ENCODE data around the gene NKAIN1.
"Not testable (repeated sequence)": the region's sequence is repeated elsewhere in the genome, so short reads cannot be mapped to it uniquely, and the experiment has no call there.

The NKAIN1 gene

DNA sequence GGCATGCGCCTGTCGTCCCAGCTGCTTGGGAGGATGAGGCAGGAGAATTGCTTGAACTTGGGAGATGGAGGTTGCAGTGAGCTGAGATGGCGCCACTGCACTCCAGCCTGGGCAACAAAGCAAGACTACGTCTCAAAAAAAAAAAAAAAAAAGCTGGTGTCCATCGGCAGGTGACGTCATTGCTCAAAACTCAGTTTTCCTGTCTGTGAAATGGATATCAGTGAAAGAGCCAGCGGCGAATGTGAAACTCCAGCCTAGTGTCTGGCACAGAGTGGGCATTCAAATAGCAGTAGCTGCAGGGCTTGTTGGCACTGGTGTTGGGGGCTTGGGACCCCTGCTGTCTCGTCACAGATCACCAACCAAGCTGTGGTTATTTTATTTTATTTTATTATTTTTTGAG is 75.8 kb downstream of the NKAIN1 start:
- no peak overlapping the region for H3K4me3 ChIP-seq (ENCODE audit: low read length)
- DNase-seq (ENCODE audit: low read depth, low spot score): no peak

DNA sequence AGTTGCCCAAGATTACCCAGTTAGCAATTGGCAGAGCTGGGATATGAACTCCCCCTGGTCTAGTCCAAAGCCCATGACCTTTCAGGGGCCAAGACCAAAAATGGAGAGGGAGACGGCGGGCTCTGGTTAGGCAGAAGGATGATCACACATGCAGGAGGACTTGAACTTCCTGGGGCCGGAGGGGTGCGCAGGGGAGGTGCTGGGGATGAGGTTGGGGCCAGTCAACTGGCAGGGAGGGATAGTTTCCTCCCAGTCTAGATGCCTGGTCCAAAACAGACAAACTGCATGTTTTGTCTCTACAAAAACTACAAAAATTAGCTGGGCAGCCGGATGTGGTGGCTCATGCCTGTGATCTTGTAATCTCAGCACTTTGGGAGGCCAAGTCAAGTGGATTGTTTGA is 78.1 kb downstream of the NKAIN1 start:
- DNase-seq (ENCODE audit: low read depth, low spot score): no peak
- H3K4me3 ChIP-seq (ENCODE audit: low read length): no peak overlapping the region

DNA sequence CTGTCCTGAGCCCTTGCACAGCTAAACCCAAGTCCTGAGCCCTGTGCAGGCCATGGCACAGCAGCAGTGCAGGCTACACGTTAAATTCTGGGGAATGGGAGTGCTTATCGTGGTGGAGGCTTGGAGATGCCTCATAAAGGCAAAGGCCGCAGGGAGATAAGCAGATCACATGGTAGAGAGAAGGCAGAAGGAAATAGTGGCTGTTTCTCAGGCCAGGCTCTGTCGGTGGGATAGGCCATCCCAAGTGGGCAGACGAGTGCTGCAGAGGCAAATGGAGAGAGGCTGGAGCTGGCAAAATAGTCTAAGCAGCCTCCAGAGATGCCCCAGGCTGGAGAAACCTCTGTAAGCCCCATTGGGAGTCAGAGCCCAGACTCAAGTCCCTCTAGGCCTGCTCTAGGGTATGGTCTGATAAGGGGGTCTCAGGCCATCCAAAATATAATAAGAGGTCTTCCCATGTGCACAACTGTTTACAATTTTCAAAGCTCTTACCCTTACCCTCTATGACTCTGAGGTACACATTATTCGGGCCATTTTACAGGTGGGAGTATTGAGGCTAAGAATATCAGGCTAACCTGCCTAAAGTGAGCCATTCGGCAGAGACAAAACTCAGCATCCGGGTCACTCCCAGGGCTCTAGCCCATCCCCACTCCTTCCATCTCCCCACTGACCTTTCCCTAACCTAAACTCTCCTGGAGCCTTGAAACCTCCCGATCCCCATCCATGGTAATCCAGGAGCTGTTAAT is 79.6 kb downstream of the NKAIN1 start:
- DNase-seq (ENCODE audit: low read depth, low spot score): no peak
- H3K4me3 ChIP-seq (ENCODE audit: low read length): no peak overlapping the region

DNA sequence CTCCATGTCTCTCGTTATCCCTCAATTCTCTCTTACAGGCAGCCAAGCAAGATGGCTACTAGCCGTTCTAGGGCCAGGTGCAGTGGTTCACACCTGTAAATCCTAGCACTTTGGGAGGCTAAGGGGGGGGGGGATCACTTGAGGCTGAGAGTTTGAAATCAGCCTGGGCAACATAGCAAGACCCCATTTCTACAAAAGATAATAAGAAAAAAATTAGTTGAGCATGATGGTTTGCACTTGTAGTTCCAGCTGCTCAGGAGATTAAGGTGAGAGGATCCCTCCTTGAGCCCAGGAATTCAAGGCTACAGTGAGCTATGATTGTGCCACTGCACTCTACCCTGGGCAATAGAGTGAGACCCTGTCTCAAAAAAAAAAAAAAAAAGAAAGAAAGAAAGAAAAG is 80.4 kb downstream of the NKAIN1 start:
- DNase-seq (ENCODE audit: low read depth, low spot score): no peak
- H3K4me3 ChIP-seq (ENCODE audit: low read length): no peak overlapping the region

DNA sequence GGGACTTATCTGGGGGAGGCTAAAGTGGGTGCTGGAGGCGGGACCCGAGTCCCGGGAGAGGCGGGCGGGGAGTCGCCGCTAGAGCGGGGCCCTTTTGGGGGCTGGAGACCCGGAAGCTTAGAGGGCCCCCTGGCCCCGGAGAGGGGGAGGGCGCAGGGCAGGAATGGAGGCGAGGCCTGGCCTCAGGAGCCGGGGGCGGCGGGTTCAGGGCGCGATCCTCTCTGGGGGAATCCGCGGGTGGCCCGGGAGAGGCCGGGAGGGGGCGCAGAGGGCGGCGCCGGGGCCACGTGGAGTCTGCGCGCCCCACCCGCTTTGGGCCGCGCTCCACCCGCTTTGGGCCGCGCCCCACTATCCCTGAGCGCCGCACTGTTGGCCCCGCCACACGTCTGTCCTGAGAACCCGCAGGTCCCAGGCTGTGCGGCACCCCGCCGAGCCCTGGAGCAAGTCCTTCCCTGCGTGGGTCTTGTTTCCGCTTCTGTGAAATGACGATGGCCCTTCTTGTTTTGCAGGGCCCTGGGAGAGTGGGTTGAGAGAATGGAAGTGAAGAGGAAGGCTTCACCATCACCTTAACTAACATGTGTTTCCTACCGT is 84.4 kb downstream of the NKAIN1 start:
- DNase-seq (ENCODE audit: low read depth, low spot score): peak; percentile 52
- peak overlapping the region; percentile 73 for H3K4me3 ChIP-seq (ENCODE audit: low read length)

DNA sequence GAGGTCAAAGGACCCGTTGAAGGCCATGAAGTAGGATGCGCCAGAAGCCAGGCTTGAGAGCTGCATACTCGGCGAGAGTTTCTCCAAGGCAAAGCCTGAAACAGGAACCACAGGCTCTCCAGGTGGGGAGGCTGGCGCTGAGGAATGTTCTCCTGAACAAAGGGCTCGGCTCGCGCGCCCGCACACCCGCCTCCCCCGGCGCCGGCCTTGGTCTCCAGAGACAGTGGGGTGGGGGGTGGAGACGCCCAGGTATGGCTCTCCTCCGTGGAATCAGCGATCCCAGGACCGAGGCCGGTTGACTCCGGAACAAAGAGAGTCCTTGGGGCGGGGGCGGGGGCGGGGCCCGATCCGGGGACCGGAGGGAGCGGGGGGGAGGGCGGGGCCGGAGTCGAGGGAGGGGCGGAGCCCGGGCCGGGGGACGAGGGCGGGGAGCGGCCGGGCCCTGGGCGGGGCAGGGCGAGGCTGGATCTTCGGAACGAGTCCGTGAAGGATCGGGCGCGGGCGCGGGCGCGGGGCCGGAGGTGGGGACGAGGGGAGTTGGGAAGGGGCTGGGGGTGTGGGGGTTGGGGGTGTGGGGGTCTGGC is 85.0 kb downstream of the NKAIN1 start:
- DNase-seq (ENCODE audit: low read depth, low spot score): peak; percentile 46
- H3K4me3 ChIP-seq (ENCODE audit: low read length): peak overlapping the region; percentile 73

DNA sequence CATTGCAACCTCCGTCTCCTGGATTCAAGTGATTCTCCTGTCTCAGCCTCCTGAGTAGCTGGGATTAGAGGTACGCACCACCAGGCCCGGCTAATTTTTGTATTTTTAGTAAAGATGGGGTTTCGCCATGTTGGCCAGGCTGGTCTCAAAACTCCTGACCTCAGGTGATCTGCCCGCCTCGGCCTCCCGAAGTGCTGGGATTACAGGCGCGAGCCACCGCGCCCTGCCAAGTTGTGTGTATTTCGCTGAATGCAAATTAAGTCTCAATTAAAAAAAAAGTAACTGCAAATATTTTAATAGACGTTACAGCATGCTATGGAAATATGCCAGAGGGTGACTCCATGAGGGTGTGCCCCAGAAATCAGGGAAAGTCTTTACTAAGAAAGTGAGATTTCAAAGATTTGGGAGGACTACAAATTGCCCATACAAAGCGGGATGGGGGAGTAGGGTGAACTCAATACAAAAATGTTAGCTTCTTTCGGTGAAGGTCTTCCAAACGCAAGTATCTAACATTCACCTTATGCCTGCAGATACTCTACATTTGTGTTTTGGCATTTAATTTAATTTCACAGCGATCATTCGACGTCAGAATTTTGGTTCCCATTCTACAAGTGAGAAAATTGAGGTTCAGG is 85.6 kb downstream of the NKAIN1 start:
- H3K4me3 ChIP-seq (ENCODE audit: low read length): peak overlapping the region; percentile 43
- no peak for DNase-seq (ENCODE audit: low read depth, low spot score)

DNA sequence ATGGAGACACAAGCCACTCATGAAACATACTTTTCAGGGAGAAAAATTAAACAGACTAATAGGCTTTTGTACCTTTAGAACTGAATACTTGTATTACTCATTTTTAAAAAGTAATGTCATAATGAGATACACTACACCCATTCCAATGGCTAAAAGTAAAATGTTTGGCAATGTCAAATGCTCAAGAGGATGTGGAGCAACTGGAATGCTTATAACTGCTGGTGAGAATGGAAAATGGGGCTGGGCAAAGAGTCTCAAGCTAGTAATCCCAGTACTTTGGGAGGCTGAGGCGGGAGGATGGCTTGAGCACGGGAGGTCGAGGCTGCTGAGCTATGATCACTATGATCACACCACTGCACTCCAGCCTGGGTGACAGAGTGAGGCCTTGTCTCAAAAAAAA is 86.3 kb downstream of the NKAIN1 start:
- H3K4me3 ChIP-seq (ENCODE audit: low read length): no peak overlapping the region
- DNase-seq (ENCODE audit: low read depth, low spot score): no peak

DNA sequence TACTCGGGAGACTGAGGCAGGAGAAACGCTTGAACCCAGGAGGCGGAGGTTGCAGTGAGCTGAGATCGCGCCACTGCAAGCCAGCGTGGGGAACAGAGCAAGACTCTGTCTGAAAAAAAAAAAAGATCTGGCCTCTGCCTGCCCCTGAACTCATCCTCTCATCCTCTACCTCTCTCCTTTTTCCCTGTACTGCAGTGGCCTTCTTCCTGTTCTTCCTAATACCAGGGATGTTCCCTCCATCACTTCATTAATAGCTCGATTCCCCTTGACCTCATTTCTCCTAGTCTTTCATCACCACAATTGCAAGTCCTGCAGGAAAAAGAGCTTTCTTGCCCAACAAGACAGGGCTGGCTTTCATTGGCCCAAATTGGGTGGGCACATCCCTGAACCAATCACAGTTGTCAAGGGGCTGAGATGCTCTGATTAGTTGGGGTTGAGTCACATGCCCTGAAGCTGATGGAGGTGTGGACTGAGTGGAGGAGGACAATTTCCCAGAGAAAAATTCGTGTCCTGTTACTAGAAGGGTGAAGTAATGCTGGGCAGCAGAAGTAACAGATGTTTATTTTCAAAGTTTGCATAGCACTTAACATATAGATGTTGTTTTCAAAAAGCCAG is 87.4 kb downstream of the NKAIN1 start:
- H3K4me3 ChIP-seq (ENCODE audit: low read length): no peak overlapping the region
- peak; percentile 28 for DNase-seq (ENCODE audit: low read depth, low spot score)

DNA sequence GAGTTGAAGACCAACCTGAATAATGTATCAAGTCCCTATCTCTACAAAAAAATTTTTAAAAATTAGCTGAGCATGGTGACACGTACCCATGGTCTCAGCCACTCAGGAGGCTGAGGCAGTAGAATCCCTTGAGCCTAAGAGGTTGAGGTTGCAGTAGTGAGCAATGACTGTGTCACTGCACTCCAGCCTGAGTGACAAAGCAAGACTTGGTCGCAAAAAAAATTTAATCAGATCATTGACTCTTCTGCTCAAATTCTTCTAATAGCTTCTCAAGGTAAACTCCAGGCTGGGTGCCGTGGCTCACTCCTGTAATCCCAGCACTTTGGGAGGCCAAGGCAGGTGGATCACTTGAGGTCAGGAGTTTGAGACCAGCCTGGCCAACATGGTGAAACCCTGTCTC is 88.3 kb downstream of the NKAIN1 start:
- no peak for DNase-seq (ENCODE audit: low read depth, low spot score)
- no peak overlapping the region for H3K4me3 ChIP-seq (ENCODE audit: low read length)

DNA sequence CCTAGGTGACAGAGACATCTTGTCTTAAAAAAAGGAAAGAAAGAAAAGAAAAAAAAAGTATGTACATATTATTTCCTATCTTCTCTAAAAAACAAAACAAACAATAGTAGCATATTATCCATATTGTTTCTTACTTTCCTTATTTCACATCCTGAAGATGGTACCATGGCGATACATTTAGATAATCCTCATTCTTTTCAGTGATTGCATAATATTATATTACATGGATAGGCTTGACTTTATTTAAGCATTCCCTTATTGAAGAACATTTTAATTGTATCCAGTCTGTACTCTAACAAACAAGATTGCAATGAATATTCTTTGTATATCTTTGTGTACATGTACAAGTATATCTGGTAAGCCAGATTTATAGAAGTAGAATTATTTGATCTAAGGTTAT is 91.3 kb downstream of the NKAIN1 start:
- no peak overlapping the region for H3K4me3 ChIP-seq (ENCODE audit: low read length)

DNA sequence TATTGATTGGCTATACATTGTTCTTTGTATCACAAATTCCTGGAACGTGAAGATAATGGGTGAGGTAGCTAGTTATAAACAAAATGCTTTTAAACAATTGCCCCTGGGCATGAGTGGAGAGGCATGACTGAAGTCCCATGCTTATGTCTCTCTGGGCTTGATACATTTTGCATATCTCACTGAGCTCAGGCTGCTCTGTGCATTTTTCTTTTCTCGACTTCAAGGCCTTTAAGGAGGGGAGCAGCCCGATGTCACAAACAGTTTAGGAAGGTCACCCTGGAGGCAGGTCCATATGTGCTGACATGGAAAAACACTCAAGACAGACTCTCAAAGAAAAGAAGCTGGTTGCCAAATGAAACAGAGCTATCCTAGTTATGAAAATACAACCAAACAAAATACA is 94.0 kb downstream of the NKAIN1 start:
- H3K4me3 ChIP-seq (ENCODE audit: low read length): no peak overlapping the region
- no peak for DNase-seq (ENCODE audit: low read depth, low spot score)

More for the DNA sequence above, 91.3 kb downstream of the NKAIN1 start:
- DNase-seq (ENCODE audit: low read depth, low spot score): no peak

DNA sequence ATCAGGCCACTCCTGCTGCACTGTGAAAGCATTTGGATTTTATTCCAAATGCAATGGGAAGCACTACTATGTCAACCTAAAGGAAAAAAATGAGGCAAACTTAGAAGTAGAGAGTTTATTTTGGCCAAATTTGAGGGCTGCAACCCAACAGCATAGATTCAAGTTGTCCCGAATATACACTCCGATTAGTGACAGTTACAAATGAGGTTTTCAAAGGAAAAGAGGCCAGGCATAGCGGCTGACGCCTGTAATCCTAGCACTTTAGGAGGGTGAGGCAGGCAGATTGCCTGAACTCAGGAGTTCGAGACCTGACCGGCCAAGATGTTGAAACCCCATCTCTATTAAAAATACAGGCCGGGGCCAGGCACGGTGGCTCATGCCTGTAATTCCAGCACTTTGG is 95.2 kb downstream of the NKAIN1 start:
- no peak for DNase-seq (ENCODE audit: low read depth, low spot score)
- H3K4me3 ChIP-seq (ENCODE audit: low read length): no peak overlapping the region

DNA sequence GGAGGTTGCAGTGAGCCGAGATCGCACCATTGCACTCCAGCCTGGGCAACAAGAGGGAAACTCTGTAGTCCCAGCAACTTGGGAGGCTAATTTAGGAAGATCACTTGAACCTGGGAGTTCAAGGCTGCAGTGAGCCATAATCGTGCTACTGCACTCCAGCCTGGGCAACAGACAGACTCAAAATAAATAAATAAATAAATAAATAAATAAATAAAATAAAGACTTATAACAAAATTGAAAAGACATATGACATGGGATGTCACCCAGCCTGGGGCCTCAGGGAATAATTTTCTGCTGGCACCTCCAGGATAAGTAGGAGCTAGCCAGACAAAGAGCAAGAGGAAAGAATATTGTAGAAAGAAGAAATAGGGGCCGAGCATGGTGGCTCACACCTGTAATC is 96.2 kb downstream of the NKAIN1 start:
- no peak overlapping the region for H3K4me3 ChIP-seq (ENCODE audit: low read length)
- DNase-seq (ENCODE audit: low read depth, low spot score): no peak

DNA sequence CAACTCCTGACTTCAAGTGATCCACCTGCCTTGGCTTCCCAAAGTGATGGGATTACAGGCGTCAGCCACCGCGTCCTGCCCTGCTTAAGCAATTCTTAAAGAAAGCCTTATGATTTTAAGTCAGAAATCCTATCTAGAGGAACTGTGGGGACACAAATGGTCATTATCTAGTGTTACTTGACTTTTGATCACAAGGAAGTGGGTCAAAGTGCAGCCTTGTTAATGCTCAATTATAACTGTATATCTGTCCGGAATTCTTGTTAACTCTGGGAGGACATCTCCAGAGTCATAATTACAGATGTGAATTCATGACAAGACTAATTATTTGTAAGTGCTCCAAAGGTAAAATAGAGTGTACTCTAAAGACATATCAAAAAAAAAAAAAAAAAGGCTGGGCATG is 97.3 kb downstream of the NKAIN1 start:
- no peak for DNase-seq (ENCODE audit: low read depth, low spot score)
- no peak overlapping the region for H3K4me3 ChIP-seq (ENCODE audit: low read length)

DNA sequence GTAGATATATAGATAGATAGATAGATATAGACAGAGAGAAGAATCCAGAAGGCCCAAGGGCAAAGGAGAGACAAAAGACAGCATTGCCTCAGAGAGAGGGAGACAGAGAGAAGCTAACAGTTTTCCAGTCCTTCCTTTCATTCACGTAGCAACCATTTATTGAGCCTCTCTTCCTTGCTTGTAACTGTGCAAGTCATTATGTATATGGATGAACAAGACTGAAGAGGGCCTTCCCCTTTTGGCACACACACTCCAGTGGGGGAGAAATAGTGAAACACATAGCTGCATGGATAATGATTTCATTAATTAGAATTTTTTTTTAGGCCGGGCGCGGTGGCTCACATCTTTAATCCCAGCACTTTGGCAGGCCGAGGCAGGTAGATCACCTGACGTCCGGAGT is 99.4 kb downstream of the NKAIN1 start:
- H3K4me3 ChIP-seq (ENCODE audit: low read length): no peak overlapping the region
- DNase-seq (ENCODE audit: low read depth, low spot score): no peak

DNA sequence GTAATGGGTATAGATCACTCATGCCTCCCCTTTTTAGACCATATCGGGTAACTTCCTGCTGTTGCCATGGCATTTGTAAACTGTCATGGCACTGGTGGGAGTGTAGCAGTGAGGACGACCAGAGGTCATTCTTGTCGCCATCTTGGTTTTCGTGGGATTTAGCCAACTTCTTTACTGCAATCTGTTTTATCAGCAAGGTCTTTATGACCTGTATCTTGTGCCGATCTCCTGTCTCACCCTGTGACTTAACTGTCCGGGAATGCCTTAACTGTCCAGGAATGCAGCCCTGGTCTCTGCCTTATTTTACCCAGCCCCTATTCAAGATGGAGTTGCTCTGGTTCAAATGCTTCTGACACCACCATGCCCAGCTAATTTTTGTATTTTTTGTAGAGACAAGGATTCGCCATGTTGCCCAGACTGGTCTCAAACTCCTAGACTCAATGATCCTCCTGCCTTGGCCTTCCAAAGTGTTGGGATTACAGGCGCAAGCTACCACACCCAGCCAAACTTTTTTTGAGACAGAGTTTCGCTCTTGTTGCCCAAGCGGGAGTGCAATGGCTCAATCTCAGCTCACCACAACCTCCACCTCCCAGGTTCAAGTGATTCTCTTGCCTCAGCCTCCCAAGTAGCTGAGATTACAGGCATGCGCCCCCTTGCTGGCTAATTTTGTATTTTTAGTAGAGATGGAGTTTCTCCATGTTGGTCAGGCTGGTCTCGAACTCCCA is 100.7 kb downstream of the NKAIN1 start:
- H3K4me3 ChIP-seq (ENCODE audit: low read length): not testable (repeated sequence)

DNA sequence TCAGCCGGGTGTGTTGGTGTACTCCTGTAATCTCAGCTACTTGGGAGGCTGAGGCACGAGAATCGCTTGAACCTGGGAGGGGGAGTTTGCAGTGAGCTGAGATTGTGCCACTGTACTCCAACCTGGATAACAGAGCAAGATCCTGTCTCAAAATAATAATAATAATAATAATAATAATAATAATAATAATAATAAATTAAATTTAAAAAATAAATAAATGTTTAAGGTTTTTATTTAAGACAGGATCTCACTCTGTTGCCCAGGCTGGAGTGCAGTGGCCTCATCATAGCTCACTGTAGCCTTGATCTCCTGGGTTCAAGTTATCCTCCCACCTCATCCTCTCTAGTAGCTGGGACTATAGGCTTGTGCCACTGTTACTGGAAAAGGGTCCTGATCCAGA is 101.8 kb downstream of the NKAIN1 start:
- not testable (repeated sequence) for H3K4me3 ChIP-seq (ENCODE audit: low read length)

More for the DNA sequence above, 100.7 kb downstream of the NKAIN1 start:
- DNase-seq (ENCODE audit: low read depth, low spot score): not testable (repeated sequence)

DNA sequence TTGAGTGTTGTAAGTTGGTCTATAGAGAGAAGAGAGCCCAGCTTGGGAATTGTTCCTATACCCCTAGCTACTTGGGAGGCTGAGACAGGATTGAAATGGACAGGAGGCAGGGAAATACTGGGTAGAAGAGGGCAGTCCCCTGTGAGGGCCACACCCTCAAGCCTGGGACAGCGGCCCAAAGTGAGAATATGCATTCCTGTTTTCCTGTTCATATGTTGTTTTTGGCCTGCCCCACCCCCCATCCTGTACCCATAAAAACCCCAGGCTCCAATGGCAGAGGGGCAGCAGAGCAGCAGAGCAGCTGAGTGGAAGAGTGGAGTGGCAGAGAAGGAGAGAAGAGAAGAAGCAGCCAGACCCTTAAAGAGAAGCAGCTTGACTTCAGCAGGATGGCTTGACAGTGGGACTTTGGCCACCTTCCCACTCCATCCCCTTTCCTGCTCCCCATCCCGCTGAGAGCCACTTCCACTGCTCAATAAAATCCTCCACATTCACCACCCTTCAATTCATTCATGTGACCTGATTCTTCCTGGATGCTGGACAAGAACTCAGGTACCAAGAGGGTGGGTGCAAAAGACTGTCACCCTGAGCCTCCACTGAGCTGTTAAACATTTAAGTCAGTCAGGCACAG is 103.6 kb downstream of the NKAIN1 start:
- H3K4me3 ChIP-seq (ENCODE audit: low read length): no peak overlapping the region
- no peak for DNase-seq (ENCODE audit: low read depth, low spot score)

More for the DNA sequence above, 101.8 kb downstream of the NKAIN1 start:
- not testable (repeated sequence) for DNase-seq (ENCODE audit: low read depth, low spot score)

All from Jurkat, Clone E6-1 (cell line).